Measurements from ENCODE around the gene PFDN4. TPM values are rescaled to one million over a fixed set of nuclear protein-coding genes. Genes with fewer than 3 reads are reported as not detected.

Gene PFDN4
- total RNA-seq, 1 experiment from 2014 or later: 481 TPM

DNA sequence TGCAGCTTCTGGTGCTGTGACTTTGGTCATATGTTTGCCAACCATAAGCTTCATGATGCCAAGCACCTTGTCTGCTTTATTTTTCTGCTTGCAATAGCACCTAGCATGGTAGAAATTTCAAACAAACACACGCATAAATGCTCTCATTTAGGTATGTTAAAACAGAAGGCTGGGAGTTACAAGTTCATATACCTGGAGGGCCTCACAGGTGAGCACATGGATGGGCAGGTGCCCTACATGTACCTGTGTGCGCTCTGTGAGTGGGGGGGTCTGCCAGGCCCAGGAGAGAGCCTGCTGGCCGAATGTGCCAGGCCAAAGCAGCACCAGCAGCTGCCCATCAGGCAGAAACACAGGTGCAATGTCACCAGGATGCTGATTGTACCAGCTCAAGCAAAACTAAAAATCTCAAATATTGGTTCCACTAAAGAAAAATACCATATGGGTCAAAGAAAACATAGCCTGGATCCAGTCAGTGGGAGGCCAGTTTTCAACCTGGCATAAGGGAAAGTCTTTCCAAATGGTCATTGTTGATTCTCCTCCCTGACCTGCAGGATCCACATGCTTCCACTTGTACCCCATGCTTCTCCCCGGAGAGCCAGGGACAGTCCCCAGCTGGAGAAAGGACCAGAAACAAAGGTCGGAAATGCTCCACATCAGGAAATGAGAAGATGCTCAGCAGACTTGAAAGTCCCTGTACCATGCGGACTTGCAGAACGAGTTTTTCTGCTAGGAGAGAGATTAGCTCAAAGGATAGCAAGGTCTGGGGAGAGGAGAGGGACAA lies 7.2 kb upstream of the PFDN4 start:
- DNase-seq (ENCODE audit: low read depth): no peak

DNA sequence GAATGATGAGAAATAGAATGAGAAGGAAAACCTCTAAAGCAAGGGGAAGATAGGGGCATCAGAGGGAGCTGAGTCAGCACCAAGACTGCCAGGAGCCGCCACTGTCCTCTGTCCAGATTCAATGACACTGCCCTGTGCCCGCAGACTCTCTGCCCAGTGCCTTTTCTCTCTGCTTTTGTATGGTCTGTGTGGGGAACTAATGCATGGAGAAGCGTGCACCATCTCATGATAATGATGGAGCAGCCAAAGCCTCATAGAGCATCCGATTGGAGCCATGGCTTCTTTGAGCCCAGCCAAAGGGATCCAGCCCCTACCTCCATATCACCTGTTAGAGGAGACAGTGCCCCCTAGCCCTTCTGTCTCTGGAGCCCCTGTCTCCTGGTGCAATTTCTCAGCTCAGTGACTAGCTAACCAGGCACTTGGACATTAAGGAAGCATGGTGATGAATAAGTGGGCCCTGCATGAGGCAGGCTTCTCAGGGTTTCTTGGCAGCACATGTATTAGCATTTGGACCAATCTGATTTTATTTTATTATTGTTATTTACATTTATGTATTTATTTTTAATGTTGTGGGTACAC lies 6.5 kb upstream of the PFDN4 start:
- DNase-seq (ENCODE audit: low read depth): no peak

DNA sequence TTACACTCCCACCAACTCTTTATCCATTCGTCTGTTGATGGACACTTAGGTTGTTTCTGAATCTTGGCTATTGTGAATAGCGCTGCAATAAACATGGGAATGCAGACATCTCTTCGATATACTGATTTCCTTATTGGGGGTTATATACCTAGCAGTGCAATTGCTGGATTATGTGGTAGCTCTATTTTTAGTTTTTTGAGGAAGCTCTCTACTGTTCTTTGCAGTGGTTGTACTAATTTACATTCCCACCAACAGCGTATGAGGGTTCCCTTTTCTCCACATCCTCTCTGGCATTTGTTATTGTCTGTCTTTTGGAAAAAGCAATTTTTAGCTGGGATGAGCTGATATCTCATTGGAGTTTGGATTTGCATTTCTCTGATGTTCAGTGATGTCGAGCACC lies 4.6 kb upstream of the PFDN4 start:
- no peak for DNase-seq (ENCODE audit: low read depth)

DNA sequence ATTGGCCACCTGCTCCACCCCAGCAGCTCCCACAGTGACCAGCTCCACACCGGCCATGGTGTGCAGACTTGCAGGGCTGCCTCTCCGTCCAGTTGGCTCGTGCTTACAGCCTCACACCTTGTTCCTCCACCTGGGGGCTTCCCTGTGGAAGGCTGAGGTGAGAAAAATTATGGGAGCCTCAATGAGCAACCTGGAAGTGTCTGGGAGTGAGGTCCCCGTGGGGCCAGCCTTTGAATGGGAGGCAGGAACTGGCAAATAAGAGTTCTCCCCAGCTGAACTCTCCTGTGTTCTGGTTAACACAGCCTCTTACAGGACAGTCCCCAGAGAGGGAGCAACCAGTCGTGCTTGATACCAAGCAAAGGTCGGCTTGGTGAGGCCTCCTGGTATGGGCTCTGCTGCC lies 3.8 kb upstream of the PFDN4 start:
- no peak for DNase-seq (ENCODE audit: low read depth)

DNA sequence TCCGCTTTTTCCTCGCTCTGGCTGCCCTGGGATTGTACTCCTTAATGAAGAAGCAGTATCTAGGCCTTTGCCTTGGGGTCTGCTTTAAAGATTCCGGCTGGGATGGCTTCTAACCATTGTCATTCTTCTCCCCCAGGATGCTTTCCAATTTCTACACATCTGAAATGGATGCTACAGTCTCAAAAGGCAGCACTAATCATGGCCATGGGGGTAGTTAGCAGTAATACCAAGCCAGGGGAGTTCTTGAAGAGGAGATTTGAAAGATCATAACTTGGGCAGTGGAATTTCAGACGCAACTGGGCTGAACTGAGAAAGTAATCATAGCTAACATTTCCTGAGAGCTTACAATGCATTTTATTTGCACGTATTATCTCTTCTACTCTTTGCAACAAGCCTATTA lies 3.4 kb upstream of the PFDN4 start:
- DNase-seq (ENCODE audit: low read depth): no peak

DNA sequence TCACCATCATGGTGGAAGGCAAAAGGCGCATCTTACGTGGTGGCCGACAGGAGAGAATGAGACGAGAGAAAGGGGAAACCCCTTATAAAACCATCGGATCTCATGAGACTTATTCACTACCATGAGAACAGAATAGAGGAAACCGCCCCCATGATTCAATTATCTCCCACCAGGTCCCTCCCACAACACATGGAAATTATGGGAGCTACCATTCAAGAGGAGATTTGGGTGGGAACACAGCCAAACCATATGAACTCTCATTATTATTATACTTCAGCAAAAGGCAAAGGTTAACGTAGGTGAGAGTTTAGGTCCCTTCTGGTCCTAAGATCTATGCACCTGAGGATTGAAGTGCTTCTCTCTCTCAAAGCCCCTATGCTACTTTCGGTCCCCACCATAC lies 2.4 kb upstream of the PFDN4 start:
- no peak for DNase-seq (ENCODE audit: low read depth)

DNA sequence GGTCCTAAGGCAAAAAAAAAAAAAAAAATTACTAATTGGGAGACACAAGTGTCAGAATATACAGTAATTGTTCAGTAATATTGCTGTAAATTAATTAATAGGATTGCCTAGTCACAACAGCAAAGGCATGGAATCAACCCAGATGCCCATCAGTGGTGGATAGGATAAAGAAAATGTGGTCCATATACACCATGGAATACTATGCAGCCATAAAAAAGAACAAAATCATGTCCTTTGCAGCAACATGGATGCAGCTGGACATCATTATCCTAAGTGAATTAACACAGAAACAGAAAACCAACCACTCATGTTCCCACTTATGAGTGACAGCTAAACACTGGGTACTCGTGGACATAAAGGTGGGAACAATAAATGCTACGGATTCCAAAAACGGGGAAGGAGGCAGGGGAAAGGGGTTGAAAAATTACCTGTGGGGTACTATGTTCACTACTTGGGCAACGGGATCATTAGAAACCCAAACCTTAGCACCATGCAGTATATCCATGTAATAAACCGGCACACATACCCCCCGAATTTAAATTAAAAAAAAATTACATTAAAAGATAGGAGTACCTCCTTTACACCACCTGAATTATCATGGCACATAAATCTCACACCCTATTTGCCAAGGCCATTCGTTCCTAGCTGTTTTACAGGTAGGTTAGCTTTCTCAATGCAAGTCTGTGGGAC lies 689 bp upstream of the PFDN4 start:
- DNase-seq (ENCODE audit: low read depth): no peak

DNA sequence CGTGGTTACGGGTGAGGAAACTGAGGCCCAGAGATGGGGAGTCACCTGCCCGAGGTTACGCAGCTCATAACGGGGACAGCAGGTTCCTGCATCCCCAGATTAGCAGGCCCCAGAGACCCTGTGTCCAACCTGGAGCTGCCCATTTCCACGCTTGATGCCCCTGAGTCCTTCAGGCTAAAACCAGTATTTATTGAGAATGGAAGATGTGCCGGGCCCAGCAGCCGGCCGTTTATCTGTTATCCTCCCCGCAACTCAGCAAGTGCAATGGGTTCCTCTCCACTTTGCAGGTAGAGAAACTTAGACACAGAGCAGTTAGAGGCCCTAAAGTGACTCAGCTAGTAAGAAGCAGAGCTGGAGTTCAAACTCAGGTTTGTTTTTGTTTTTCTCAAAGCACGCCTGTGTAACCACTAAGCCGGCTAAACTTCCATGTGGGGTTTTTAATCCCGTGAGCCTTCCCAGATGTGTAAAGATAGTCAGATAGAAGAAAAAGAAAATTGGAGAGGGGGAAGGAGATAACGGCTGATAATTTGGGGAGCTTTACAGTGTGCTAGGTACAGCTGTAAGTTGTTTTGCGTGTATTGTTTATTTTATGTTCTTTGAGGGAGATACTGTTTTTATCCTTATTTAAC lies 775 bp downstream of the PFDN4 start:
- DNase-seq (ENCODE audit: low read depth): peak; percentile 32

DNA sequence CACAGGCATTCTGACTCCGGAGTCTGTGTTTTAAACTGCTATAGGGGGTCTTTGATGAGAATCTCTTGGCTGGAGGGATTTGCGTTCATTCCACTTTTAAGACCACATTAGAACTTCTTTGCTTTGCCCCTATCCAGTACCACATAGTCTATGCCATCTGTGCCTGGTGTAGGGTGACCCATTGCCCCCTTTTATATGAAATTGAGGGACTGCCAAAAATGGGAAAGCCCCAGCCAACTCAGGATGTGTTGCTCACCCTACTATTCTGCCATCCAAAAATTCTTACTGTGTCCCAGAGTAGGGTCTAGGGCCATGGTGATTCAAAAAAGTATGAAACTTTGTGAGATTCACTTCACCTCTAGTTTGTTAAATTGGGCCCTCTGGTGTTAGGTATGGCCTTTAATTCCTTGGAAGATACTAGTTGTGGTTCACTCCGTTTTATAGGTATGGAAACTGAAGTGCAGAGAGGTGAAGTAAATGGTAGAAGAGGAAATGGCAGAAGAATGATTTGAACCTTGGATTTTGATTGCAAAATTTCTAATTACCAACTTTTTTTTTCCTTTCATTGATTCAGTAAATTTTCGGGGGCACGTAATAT lies 1.4 kb downstream of the PFDN4 start:
- no peak for DNase-seq (ENCODE audit: low read depth)

DNA sequence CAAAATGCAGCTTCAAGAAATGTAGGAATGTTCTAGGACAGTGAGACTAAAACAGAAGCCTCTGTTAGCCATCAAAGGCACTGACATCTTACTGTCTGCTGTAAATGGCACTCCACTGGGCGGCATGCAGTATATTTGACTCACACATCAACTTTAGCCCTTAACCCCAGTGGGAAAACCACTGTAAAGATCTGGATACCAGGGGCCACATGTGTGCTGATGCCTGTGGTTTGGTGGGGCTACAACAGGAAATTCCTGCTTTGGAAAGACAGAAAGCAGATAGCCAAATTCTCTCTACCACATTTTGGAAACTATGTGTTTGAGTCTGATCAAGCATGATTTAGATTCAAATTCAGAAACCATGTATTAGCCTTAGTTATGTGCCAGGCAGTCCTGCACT lies 4.3 kb downstream of the PFDN4 start:
- DNase-seq (ENCODE audit: low read depth): peak; percentile 20

DNA sequence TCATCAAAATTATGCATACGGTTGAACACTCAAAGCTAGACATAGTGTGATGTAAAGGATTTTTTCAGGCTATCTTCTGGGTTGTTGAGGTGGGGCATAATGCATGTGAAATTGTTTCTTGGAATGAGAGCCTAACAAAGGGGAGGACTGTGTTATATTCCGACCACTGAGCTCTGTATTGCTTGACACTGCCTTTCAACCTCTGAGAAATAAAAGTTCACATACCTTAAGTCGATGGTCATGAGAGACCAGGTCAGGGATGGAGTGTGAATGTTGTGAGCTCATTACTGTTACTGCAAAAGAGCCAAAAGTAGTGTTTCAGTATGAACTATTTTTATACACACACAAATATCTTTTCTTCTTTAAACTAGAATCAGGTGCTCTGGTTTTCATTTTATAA lies 5.0 kb downstream of the PFDN4 start:
- DNase-seq (ENCODE audit: low read depth): no peak

DNA sequence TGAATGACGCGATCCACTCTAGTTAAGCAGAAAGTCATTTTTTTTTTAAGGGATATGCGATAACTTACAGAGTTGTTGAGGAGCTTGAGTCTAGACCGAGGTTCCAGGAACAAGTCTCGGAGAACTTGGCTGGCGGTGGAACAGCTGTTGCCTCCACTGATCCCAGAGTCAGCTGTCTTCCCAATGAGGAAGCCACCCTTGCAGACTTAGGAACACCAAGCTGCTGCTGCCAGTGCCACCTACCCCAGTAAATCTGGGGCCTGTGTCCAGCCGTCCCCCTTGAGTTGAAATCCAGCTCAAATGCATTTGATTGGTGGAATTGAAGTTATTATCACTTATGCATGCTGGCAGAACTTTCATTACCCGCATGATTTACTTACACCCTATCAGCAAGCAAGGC lies 6.7 kb downstream of the PFDN4 start:
- no peak for DNase-seq (ENCODE audit: low read depth)

DNA sequence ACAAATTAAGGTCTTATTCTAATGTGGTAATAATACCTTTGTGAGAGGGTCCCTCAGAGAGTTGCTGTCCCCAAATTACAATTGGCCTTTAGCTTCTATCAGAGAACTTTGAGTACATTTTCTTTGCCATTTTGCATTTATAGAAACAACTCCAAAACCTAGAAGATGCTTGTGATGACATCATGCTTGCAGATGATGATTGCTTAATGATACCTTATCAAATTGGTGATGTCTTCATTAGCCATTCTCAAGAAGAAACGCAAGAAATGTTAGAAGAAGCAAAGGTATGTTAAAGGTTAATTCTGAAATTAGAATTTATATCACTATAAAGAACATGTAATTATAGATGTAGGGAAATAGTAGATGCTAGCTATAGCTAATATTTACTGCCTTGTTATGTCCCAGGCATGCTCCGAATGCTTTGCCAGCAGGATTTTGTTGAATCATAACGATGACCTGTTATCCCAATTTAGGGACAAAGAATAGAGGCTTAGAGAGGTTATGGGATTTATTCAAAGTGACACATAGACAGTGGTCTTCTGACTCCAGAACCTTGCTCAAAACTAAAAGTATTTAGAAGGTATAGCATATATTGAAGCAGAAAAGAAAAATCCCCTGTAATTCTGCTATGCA lies 7.4 kb downstream of the PFDN4 start:
- DNase-seq (ENCODE audit: low read depth): no peak

DNA sequence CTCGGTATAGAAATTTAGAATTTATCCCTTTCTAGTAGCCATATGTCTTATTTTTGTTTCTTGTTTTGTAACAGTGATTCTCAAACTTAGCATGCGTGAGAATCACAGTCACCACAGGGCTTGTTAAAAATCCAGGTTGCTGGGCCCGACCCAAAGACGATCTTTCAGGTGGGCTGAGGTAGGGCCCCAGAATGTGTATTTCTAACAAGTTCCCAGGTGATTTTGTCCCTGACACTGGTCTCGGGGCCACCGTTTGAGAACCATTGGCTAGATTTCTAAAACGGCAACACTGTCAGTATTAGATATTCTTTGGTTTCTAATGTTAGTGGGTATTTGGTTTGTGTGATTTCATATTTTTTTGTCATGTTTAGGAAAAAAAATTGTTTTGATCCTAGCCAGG lies 9.9 kb downstream of the PFDN4 start:
- no peak for DNase-seq (ENCODE audit: low read depth)

DNA sequence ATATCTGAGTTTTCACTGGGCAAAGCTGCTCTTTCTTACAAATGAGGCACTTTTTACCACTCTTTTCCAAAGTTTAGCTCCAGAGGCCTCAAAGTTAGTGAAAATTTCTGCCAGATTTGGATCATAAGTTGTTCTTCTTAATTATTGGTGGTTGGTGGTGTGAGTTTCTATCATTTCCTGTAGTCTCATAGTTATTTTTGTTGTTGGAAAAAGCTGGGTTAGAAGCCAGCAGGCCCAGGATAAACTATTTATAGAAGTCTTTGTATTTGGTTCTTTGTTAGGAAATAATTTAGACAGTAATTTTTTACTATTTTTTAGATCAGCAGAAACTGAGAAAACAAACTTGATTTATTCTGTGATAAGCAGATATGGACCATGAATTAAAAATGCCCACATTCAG lies 10.6 kb downstream of the PFDN4 start:
- DNase-seq (ENCODE audit: low read depth): no peak

DNA sequence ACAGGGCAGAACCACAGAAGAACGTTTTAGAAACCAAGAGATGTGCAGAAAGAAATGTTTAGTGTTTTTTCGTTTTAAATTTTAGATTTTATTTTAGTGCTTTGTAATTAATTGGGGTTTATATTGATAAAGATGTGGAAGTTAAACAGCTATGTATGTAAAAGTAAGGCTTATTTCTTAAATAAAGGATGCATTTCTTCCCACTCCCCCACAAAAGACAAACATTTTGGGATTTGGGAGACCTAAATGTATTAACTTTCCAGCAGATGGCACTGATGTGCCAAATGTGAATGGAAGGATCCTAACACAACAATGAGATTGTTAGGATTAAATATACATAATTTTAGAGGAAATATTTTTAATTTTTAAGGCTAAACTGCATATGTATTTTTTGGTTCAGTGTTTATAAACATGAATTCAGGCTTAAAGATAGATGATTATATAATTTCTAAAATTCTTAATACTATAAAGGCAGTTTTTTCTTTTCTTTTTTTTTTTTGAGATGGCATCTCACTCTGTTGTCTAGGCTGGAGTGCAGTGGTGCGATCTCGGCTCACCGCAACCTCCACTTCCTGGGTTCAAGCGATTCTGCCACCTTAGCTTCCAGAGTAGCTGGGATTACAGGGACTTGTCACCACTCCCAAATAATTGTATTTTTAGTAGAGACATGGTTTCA lies 12.0 kb downstream of the PFDN4 start:
- peak; percentile 28 for DNase-seq (ENCODE audit: low read depth)

DNA sequence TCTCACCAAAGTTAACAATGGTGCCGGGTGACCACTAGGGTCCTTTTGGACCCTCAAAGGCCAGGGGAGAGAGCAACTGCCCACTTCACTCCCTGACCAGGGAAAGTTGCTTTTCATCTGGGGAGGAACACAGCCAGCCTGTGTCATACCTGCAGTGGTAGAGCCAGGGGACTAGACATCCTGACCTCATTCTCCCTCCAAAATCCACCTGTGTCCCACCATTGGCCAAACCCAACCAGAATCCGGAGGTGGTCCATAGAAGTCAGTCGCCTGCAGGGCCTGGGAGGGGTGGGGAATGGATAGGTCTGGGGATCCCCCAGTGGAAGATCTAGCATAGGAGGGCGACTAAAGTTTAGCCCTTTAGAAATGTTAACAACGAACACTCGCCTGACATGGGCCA lies 12.8 kb downstream of the PFDN4 start:
- no peak for DNase-seq (ENCODE audit: low read depth)

DNA sequence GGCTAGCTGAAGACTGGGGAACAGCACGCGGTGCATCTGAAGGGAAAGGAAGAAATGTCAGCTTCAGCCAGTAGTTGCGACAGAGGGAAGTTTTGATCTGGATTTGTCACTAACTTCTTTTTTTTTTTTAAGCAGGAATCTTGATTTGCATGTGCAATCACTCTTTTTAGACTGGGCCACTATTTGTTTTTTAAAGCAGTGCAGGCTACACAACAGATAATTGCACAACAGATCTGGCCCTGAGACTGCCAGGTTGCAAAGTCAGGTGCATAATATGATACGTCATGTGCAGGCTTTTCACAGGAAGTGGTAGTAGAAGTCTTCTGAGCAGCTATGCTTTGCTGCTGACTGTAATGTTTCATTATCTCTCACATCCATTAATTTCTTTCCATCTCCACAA lies 13.5 kb downstream of the PFDN4 start:
- no peak for DNase-seq (ENCODE audit: low read depth)

DNA sequence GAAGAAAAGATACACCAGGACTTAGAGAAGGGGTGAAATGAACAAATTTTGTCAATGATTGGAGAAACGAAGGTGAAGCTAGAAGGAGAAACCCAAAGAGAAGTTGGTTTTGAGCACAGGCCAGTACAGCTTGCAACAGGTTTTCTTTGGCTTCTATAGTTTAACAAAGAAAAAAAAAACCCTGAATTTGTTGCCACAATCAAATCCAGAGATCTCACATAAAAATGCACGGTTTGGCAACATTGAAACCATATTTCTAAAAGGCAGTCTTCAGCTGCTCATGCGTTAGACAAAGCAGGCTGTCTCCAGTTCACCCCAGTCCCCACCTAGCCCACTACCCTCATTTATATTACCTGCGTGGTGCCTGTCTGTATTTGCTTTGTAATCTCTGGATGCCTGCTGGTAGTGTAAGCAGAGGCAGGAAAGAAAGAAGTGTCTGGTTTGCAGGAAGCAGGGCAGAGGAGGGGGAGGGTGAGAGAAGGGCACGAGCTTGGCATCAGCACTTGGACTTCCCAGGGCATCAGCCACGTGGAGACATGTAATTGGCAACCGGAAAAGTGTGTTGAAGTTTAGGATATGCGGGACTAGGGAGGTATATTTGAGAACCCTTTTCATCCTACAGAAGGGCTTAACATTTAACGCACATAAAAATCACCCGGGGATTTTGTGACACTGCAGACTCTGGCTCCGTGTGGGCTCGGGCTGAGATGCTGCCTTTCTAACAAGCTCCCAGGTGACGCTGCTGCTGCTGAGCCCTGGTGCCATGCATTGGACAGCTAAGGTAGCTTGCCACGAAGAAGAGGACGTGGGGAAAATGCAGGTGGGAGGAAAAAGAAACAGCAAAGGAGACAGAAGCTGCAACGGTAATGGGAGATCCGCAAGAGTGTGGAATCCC lies 14.4 kb downstream of the PFDN4 start:
- no peak for DNase-seq (ENCODE audit: low read depth)

DNA sequence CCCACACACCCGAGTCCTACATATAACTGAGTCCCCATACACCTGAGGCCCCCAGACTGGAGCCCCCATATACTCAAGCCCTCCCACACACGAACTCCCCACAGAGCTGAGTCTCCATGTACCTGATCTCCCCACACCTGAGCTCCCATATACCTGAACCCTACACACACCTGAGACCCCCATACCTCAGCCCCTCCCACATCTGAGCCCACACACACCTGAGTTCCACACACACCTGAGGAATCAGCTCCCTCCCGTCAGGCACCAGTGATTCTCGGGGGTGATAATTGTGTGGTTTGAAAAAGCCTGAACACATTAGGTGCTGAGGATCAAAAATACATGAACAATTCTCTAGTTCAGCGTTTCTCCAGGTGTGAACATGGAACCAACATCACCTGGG lies 15.4 kb downstream of the PFDN4 start:
- no peak for DNase-seq (ENCODE audit: low read depth)
